Tibial nerve (tissue), 4 donors: ENCODE data around the gene PAPPA2. TPM values are rescaled to one million over a fixed set of nuclear protein-coding genes. Genes with fewer than 3 reads are reported as not detected.

Experiments used
- DNase-seq, 2 donors: peaks; one replicate each; pipeline ENCODE4 v3.0.0-alpha.2; 2019; ENCODE audit warnings: low spot score in 2 of 2
- H3K27ac ChIP-seq, 4 donors: fragments of 200-600 bp; sonication (generic) in 3 of 4; one replicate each; pipeline ENCODE4 v1.5.1; 2017 to 2019; ENCODE audit warnings: mild to moderate bottlenecking in 1 of 4
- H3K27me3 ChIP-seq, 2 donors: fragments of 200-600 bp; sonication (generic) in 1 of 2; one replicate each; pipeline versions ENCODE4 v1.5.1 to v1.6.0; 2017 to 2019
- H3K36me3 ChIP-seq, 3 donors: fragments of 200-600 bp; sonication (generic); one replicate each; pipeline ENCODE4 v1.5.1; 2018 to 2019
- H3K4me1 ChIP-seq, 4 donors: fragments of 200-600 bp; sonication (generic) in 3 of 4; one replicate each; pipeline ENCODE4 v1.5.1; 2017 to 2019
- H3K4me3 ChIP-seq, 4 donors: fragments of 200-600 bp; sonication (generic) in 3 of 4; one replicate each; pipeline ENCODE4 v1.5.1; 2017 to 2019; ENCODE audit warnings: mild to moderate bottlenecking in 1 of 4, moderate library complexity in 1 of 4
- H3K9me3 ChIP-seq, 4 donors: fragments of 200-600 bp; sonication (generic) in 3 of 4; one replicate each; pipeline ENCODE4 v1.5.1; 2017 to 2019
- CTCF ChIP-seq, 5 experiments: fragments of 200-600 bp in 3 of 5; fragments of 450-650 bp in 2 of 5; sonication (generic) in 3 of 5; IDR thresholded peaks; one replicate each; pipeline ENCODE4 v1.5.1; 2016 to 2019; ENCODE audit warnings: antibody characterized with exemption in 5 of 5, mild to moderate bottlenecking in 3 of 5, moderate library complexity in 2 of 5
- EP300 ChIP-seq, 2 donors: sonication (generic); formaldehyde crosslinking; IDR thresholded peaks; one replicate each; pipeline ENCODE4 v1.6.1; 2017; ENCODE audit warnings: antibody characterized with exemption in 2 of 2, mild to moderate bottlenecking in 1 of 2
- POLR2A ChIP-seq, 2 donors: fragments of 450-650 bp; IDR thresholded peaks; one replicate each; pipeline ENCODE4 v1.6.1; 2017; ENCODE audit warnings: antibody characterized with exemption in 2 of 2, mild to moderate bottlenecking in 2 of 2, moderate library complexity in 2 of 2
- WGBS, 2 donors: methylation state at CpG; one replicate each; pipeline ENCODE4 v1.1.5; 2018; 5-methylcytosine and 5-hydroxymethylcytosine counted together
- total RNA-seq, 4 donors: library from RNA; depleted of rRNA; stranded (reverse); fragments of >200 nt; gene quantifications; one replicate each; pipeline ENCODE4 v1.1.0, GENCODE V29; 2016

PAPPA2 gene
- total RNA-seq, 4 donors from 2014 or later = 0.20 to 0.90 (median 0.21) TPM

- Histone ChIP-seq H3K9me3 (no peaks in the 10 kb centered on the region), H3K36me3 (no peaks in the 10 kb centered on the region), H3K4me3 (no peak overlapping the region), H3K4me1 (no peaks in the 10 kb centered on the region), H3K27me3 (no peaks in the 10 kb centered on the region), H3K27ac (no peak overlapping the region)
- WGBS, 2 donors = 52% methylated on average over 1 of the region's 1 CpG
- TF ChIP-seq POLR2A (IDR thresholded peaks at IDR 0.05) (no peak), EP300 (IDR thresholded peaks at IDR 0.05) (no peak), CTCF (IDR thresholded peaks at IDR 0.05) (no peak)
- no peak for DNase-seq
These were observed 36.7 kb downstream of the PAPPA2 start for GRCh38 chr1:176499671-176500070.

GRCh38 chr1:176501599-176501998 is 38.6 kb downstream of the PAPPA2 start:
- DNase-seq = no peak
- H3K4me1 ChIP-seq = no peaks in the 10 kb centered on the region
- 55 to 68% methylated on average over 2 of the region's 2 CpGs for WGBS, 2 donors
- no peak overlapping the region for H3K4me3 ChIP-seq
- TF ChIP-seq EP300 (IDR thresholded peaks at IDR 0.05) = no peak
- H3K27me3 ChIP-seq = no peaks in the 10 kb centered on the region
- H3K9me3 ChIP-seq = no peaks in the 10 kb centered on the region
- no peak overlapping the region for H3K27ac ChIP-seq
- H3K36me3 ChIP-seq = no peaks in the 10 kb centered on the region

DNA sequence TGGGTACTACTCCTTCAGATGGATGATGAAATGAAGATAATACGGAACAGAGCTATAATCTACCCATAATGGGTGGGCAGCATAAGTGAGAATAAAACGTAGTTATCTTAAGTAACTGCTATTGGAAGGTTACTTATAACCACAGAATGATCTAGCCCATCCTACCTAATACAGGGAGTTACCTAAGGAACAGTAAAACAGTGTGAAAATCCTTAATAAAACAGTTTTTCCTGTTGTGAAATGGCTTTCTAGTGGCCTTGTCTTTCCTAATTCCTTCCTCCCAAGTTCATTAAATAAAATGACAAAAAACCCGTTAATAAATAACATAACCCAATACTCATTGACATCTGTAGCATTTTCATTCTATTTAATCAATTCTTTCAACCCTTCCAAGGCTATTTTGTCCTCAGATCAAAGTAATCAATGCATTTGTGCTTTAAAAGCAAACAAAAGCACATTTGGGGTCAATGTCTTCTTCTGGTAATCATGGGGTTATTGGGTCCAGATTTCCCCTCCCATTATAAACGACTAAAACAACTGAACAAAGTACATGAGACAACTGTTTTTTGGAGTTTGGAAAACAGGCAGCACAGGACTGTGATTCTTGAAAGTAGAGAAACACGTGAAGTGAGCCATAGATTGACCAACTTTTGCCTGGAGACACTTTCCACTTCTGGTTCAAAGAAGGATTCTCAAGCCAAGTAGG is 42.0 kb downstream of the PAPPA2 start:
- no peaks in the 10 kb centered on the region for H3K4me1 ChIP-seq
- no peak for TF ChIP-seq EP300 (IDR thresholded peaks at IDR 0.05)
- TF ChIP-seq POLR2A (IDR thresholded peaks at IDR 0.05) = no peak
- no peak for TF ChIP-seq CTCF (IDR thresholded peaks at IDR 0.05)

GRCh38 chr1:176512966-176513365 is 50.0 kb downstream of the PAPPA2 start:
- H3K9me3 ChIP-seq = no peaks in the 10 kb centered on the region
- H3K27ac ChIP-seq = no peak overlapping the region
- TF ChIP-seq EP300 (IDR thresholded peaks at IDR 0.05) = no peak
- TF ChIP-seq CTCF (IDR thresholded peaks at IDR 0.05) = no peak
- no peak for TF ChIP-seq POLR2A (IDR thresholded peaks at IDR 0.05)
- H3K36me3 ChIP-seq = no peaks in the 10 kb centered on the region
- no peak for DNase-seq
- no peaks in the 10 kb centered on the region for H3K27me3 ChIP-seq
- H3K4me1 ChIP-seq = no peaks in the 10 kb centered on the region
- no peak overlapping the region for H3K4me3 ChIP-seq

More for the DNA sequence above, 42.0 kb downstream of the PAPPA2 start:
- Histone ChIP-seq H3K9me3 (no peaks in the 10 kb centered on the region), H3K4me3 (no peak overlapping the region), H3K27me3 (no peaks in the 10 kb centered on the region), H3K36me3 (no peaks in the 10 kb centered on the region), H3K27ac (no peak overlapping the region)
- whole genome bisulfite sequencing, 2 donors = 67 to 78% methylated on average over 5 of the region's 5 CpGs
- no peak for DNase-seq

- H3K9me3 ChIP-seq = no peaks in the 10 kb centered on the region
- H3K4me1 ChIP-seq = no peaks in the 10 kb centered on the region
- no peak overlapping the region for H3K27ac ChIP-seq
- no peak overlapping the region for H3K4me3 ChIP-seq
- DNase-seq = no peak
- TF ChIP-seq POLR2A (IDR thresholded peaks at IDR 0.05) = no peak
- no peak for TF ChIP-seq EP300 (IDR thresholded peaks at IDR 0.05)
- no peak for TF ChIP-seq CTCF (IDR thresholded peaks at IDR 0.05)
- H3K36me3 ChIP-seq = no peaks in the 10 kb centered on the region
- H3K27me3 ChIP-seq = no peaks in the 10 kb centered on the region
- 37 to 48% methylated on average over 3 of the region's 3 CpGs for WGBS, 2 donors
These were observed 52.3 kb downstream of the PAPPA2 start for GRCh38 chr1:176515310-176515709.
